PC-9 (cell line): ENCODE results near the gene PDE4D. TPM values are rescaled to one million over a fixed set of nuclear protein-coding genes. Genes with fewer than 3 reads are reported as not detected.

ENCODE experiments used
- BruUV-seq: library from RNA; stranded (reverse); fragments of 400-500 nt; replicated peaks from 2 replicates; lab custom pipeline; 2021; lab: Mats Ljungman, UMichigan
- CTCF ChIA-PET: fragments of 300-600 bp; sonication (Branson Sonifier 250); formaldehyde crosslinking; loops from one replicate; lab custom pipeline; 2022; ENCODE audit warnings: antibody characterized with exemption; lab: Charles Lee
- POLR2A ChIA-PET: fragments of 300-600 bp; sonication (Branson Sonifier 250); formaldehyde crosslinking; loops from one replicate; lab custom pipeline; 2022; ENCODE audit warnings: antibody characterized with exemption; ENCODE audit not compliant: unreplicated experiment; lab: Charles Lee
- DNase-seq, 2 experiments: peaks; one replicate each; pipeline versions ENCODE4 v3.0.0 to v3.0.0-alpha.2; 2015 to 2022; ENCODE audit warnings: mixed read lengths in 1 of 2
- H2AFZ ChIP-seq: fragments of 200-600 bp; sonication (generic); 2 replicates; pipeline ENCODE4 v1.8.1; 2017; ENCODE audit warnings: antibody characterized with exemption
- H3F3A ChIP-seq: fragments of 200-600 bp; sonication (generic); 2 replicates; pipeline ENCODE4 v1.8.1; 2017; ENCODE audit warnings: antibody characterized with exemption, mild to moderate bottlenecking, low read depth; ENCODE audit not compliant: insufficient read depth
- H3K27ac ChIP-seq: fragments of 200-600 bp; sonication (generic); 2 replicates; pipeline ENCODE4 v1.6.1; 2016; ENCODE audit warnings: mixed run types
- H3K27me3 ChIP-seq: fragments of 200-600 bp; sonication (generic); 2 replicates; pipeline ENCODE4 v1.6.1; 2016; ENCODE audit warnings: low read depth, mixed run types; ENCODE audit not compliant: insufficient read depth
- H3K36me3 ChIP-seq: fragments of 200-600 bp; sonication (generic); 2 replicates; pipeline ENCODE4 v1.6.1; 2016; ENCODE audit warnings: low read depth, mixed run types
- H3K4me1 ChIP-seq: fragments of 200-600 bp; sonication (generic); replicated peaks from 2 replicates; pipeline ENCODE4 v1.6.1; 2016; ENCODE audit warnings: mixed run types; ENCODE audit not compliant: insufficient read depth
- H3K4me2 ChIP-seq: fragments of 200-600 bp; sonication (generic); 2 replicates; pipeline ENCODE4 v1.6.1; 2017; ENCODE audit warnings: mixed run types
- H3K4me3 ChIP-seq: fragments of 200-600 bp; sonication (generic); 2 replicates; pipeline ENCODE4 v1.6.1; 2016; ENCODE audit warnings: mixed run types
- H3K79me2 ChIP-seq: fragments of 200-600 bp; sonication (generic); 2 replicates; pipeline ENCODE4 v1.6.1; 2017; ENCODE audit warnings: low read depth, mixed run types
- H3K9me2 ChIP-seq: fragments of 200-600 bp; sonication (generic); 2 replicates; pipeline ENCODE4 v1.8.1; 2017; ENCODE audit warnings: mild to moderate bottlenecking; ENCODE audit not compliant: insufficient read depth
- H3K9me3 ChIP-seq: fragments of 200-600 bp; sonication (generic); 2 replicates; pipeline ENCODE4 v1.8.1; 2016; ENCODE audit warnings: low read depth; ENCODE audit not compliant: insufficient read depth
- H4K20me1 ChIP-seq: fragments of 200-600 bp; sonication (generic); 2 replicates; pipeline ENCODE4 v1.8.1; 2017; ENCODE audit not compliant: insufficient read depth
- CTCF ChIP-seq: fragments of 200-600 bp; sonication (generic); conservative IDR thresholded peaks from 2 replicates; pipeline ENCODE4 v1.6.1; 2017; ENCODE audit warnings: mixed run types, antibody characterized with exemption, mild to moderate bottlenecking, moderate library complexity
- EZH2 ChIP-seq: fragments of 200-600 bp; sonication (generic); IDR thresholded peaks from 2 replicates; pipeline ENCODE4 v1.8.0; 2017; ENCODE audit warnings: antibody characterized with exemption, low read depth
- intact Hi-C: fragments of 100-400 bp; cut with micrococcal nuclease; formaldehyde crosslinking; loops from one replicate; pipeline ENCODE4 v1.10.0; 2022; ENCODE audit not compliant: unreplicated experiment
- total RNA-seq: library from RNA; stranded (reverse); gene quantifications from 2 replicates; pipeline ENCODE4 v1.2.3, GENCODE V29; 2021

Gene PDE4D
- total RNA-seq, 1 experiment from 2014 or later, result 9.8 TPM

GRCh38 chr5:59341760-59342159 lies 551.8 kb downstream of the PDE4D start:
- Histone ChIP-seq H3K27me3 (no peaks in the 10 kb centered on the region), H3K9me3 (no peaks in the 10 kb centered on the region), H2AFZ (no peak overlapping the region), H3K4me1 (no peaks in the 10 kb centered on the region), H3K9me2 (no peaks in the 10 kb centered on the region), H3K4me3 (no peak overlapping the region), H3K4me2 (no peak overlapping the region), H3F3A (no peaks in the 10 kb centered on the region), H4K20me1 (no peaks in the 10 kb centered on the region), H3K79me2 (no peaks in the 10 kb centered on the region), H3K36me3 (no peaks in the 10 kb centered on the region), H3K27ac (no peak overlapping the region)
- ChIA-PET POLR2A (no interaction called here), CTCF (no interaction called here)
- intact Hi-C loops, result no loop called here
- TF ChIP-seq CTCF, result no peak
- TF ChIP-seq EZH2, result no peak
- no TSS peak for BruUV-seq
- no peak for DNase-seq

- TF ChIP-seq CTCF (no peak), EZH2 (no peak)
- no peaks in the 10 kb centered on the region for H3K9me2 ChIP-seq
- H3K4me3 ChIP-seq, result no peak overlapping the region
- H2AFZ ChIP-seq, result no peak overlapping the region
- no peak overlapping the region for H3K4me2 ChIP-seq
- no peaks in the 10 kb centered on the region for H3K27me3 ChIP-seq
- no peaks in the 10 kb centered on the region for H3K36me3 ChIP-seq
- ChIA-PET CTCF (interaction anchor here (0.6 kb wide), 1 partner anchor 104 kb away, joined by 3 read pairs; no protein-coding TSS in a partner anchor), POLR2A (no interaction called here)
- no peaks in the 10 kb centered on the region for H3K4me1 ChIP-seq
- no peaks in the 10 kb centered on the region for H3K79me2 ChIP-seq
- no TSS peak for BruUV-seq
- no peaks in the 10 kb centered on the region for H3F3A ChIP-seq
- intact Hi-C loops, result no loop called here
- no peaks in the 10 kb centered on the region for H3K9me3 ChIP-seq
- no peak overlapping the region for H3K27ac ChIP-seq
- no peak for DNase-seq
- no peaks in the 10 kb centered on the region for H4K20me1 ChIP-seq
Observed at GRCh38 chr5:59341155-59341554, 552.4 kb downstream of the PDE4D start.

- POLR2A ChIA-PET, result no interaction called here
- no peaks in the 10 kb centered on the region for H3K9me3 ChIP-seq
- H2AFZ ChIP-seq, result no peak overlapping the region
- H4K20me1 ChIP-seq, result no peaks in the 10 kb centered on the region
- BruUV-seq, result no TSS peak
- DNase-seq, result no peak
- H3K4me3 ChIP-seq, result no peak overlapping the region
- H3K27ac ChIP-seq, result no peak overlapping the region
- intact Hi-C loops, result no loop called here
- H3K36me3 ChIP-seq, result no peaks in the 10 kb centered on the region
- no peaks in the 10 kb centered on the region for H3K27me3 ChIP-seq
- H3F3A ChIP-seq, result no peaks in the 10 kb centered on the region
- CTCF ChIA-PET, result interaction anchor here (0.6 kb wide), 1 partner anchor 103 kb away, joined by 3 read pairs; no protein-coding TSS in a partner anchor
- no peak overlapping the region for H3K4me2 ChIP-seq
- no peaks in the 10 kb centered on the region for H3K4me1 ChIP-seq
- H3K79me2 ChIP-seq, result no peaks in the 10 kb centered on the region
- TF ChIP-seq CTCF (no peak), EZH2 (no peak)
- no peaks in the 10 kb centered on the region for H3K9me2 ChIP-seq
Observed at GRCh38 chr5:59340637-59341036, 552.9 kb downstream of the PDE4D start.
